DOHH2 (cell line): ENCODE measurements around the gene AMPD3.

ENCODE experiments used
- H3F3A ChIP-seq: fragments of 200-600 bp; sonication (generic), shearing (Covaris generic); 2 replicates; pipeline ENCODE4 v1.6.0; 2016; ENCODE audit warnings: antibody characterized with exemption, mild to moderate bottlenecking; ENCODE audit not compliant: control insufficient read depth, insufficient read depth
- H3K27ac ChIP-seq: fragments of 200-600 bp; sonication (generic); 2 replicates; pipeline ENCODE4 v1.5.1; 2014; ENCODE audit warnings: low read depth, mild to moderate bottlenecking, low read length, moderate library complexity
- H3K27me3 ChIP-seq: fragments of 200-600 bp; sonication (generic); 2 replicates; pipeline ENCODE4 v1.6.1; 2014; ENCODE audit warnings: mild to moderate bottlenecking, low read length, mixed read lengths; ENCODE audit not compliant: control insufficient read depth
- H3K36me3 ChIP-seq: fragments of 200-600 bp; sonication (generic); 2 replicates; pipeline ENCODE4 v1.6.1; 2014; ENCODE audit warnings: mild to moderate bottlenecking, low read length, moderate library complexity, mixed read lengths; ENCODE audit not compliant: control insufficient read depth
- H3K4me1 ChIP-seq: fragments of 200-600 bp; sonication (generic); 2 replicates; pipeline ENCODE4 v1.6.1; 2014; ENCODE audit warnings: mild to moderate bottlenecking, low read length, mixed read lengths; ENCODE audit not compliant: control insufficient read depth
- H3K4me2 ChIP-seq: fragments of 200-600 bp; sonication (generic); 2 replicates; pipeline ENCODE4 v1.6.0; 2014; ENCODE audit warnings: mild to moderate bottlenecking, low read length, moderate library complexity
- H3K4me3 ChIP-seq: fragments of 200-600 bp; sonication (generic); 2 replicates; pipeline ENCODE4 v1.5.1; 2014; ENCODE audit warnings: mild to moderate bottlenecking, low read length, mixed read lengths
- H3K79me2 ChIP-seq: fragments of 200-600 bp; sonication (generic); 2 replicates; pipeline ENCODE4 v1.6.1; 2014; ENCODE audit warnings: mild to moderate bottlenecking, low read length, mixed read lengths; ENCODE audit not compliant: control insufficient read depth
- H3K9me2 ChIP-seq: fragments of 200-600 bp; sonication (generic); replicated peaks from 2 replicates; pipeline ENCODE4 v1.6.1; 2014; ENCODE audit warnings: mild to moderate bottlenecking, low read length, mixed read lengths; ENCODE audit not compliant: control insufficient read depth
- H3K9me3 ChIP-seq: fragments of 200-600 bp; sonication (generic); 2 replicates; pipeline ENCODE4 v1.6.1; 2014; ENCODE audit warnings: antibody characterized with exemption, low read length, mixed read lengths; ENCODE audit not compliant: control insufficient read depth, insufficient read depth
- H4K20me1 ChIP-seq: fragments of 200-600 bp; sonication (generic); 2 replicates; pipeline ENCODE4 v1.6.0; 2014; ENCODE audit warnings: low read depth, mild to moderate bottlenecking, antibody characterized with exemption, low read length, moderate library complexity; ENCODE audit not compliant: control insufficient read depth, insufficient read depth
- EZH2phosphoT487 ChIP-seq: fragments of 200-600 bp; sonication (generic); IDR thresholded peaks from 2 replicates; pipeline ENCODE4 v1.6.1; 2017; ENCODE audit warnings: borderline replicate concordance, mild to moderate bottlenecking, antibody characterized with exemption, low read length, moderate library complexity, mixed read lengths
- TF ChIP-seq, protein P1 (sequence below): fragments of 200-600 bp; sonication (generic); IDR thresholded peaks from one replicate; pipeline ENCODE4 v1.5.1; 2014; ENCODE audit warnings: antibody characterized with exemption, mild to moderate bottlenecking, low read depth, low read length; ENCODE audit not compliant: poor library complexity, severe bottlenecking

AMPD3 gene

GRCh38 chr11:10476342-10476741 lies 21.3 kb downstream of the AMPD3 start:
- H3K27me3 ChIP-seq = no peaks in the 10 kb centered on the region
- H3K9me3 ChIP-seq = no peaks in the 10 kb centered on the region
- H3K4me1 ChIP-seq = no peaks in the 10 kb centered on the region
- no peak overlapping the region for H3K4me3 ChIP-seq
- no peaks in the 10 kb centered on the region; the same call in 1 of the 2 replicates for H3F3A ChIP-seq
- no peaks in the 10 kb centered on the region for H3K79me2 ChIP-seq
- H4K20me1 ChIP-seq = no peaks in the 10 kb centered on the region
- H3K4me2 ChIP-seq = no peak overlapping the region
- H3K36me3 ChIP-seq = peaks cover 3% of the 10 kb centered on the region; the same call in 1 of the 2 replicates
- H3K27ac ChIP-seq = no peak overlapping the region
- H3K9me2 ChIP-seq = no peaks in the 10 kb centered on the region
- TF ChIP-seq EZH2phosphoT487 = no peak
- TF ChIP-seq, protein P1, sequence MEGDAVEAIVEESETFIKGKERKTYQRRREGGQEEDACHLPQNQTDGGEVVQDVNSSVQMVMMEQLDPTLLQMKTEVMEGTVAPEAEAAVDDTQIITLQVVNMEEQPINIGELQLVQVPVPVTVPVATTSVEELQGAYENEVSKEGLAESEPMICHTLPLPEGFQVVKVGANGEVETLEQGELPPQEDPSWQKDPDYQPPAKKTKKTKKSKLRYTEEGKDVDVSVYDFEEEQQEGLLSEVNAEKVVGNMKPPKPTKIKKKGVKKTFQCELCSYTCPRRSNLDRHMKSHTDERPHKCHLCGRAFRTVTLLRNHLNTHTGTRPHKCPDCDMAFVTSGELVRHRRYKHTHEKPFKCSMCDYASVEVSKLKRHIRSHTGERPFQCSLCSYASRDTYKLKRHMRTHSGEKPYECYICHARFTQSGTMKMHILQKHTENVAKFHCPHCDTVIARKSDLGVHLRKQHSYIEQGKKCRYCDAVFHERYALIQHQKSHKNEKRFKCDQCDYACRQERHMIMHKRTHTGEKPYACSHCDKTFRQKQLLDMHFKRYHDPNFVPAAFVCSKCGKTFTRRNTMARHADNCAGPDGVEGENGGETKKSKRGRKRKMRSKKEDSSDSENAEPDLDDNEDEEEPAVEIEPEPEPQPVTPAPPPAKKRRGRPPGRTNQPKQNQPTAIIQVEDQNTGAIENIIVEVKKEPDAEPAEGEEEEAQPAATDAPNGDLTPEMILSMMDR = no peak

- no peak for TF ChIP-seq EZH2phosphoT487
- TF ChIP-seq, protein P1 = no peak
- H3K36me3 ChIP-seq = peaks cover 7% of the 10 kb centered on the region; the same call in 1 of the 2 replicates
- H4K20me1 ChIP-seq = no peaks in the 10 kb centered on the region
- H3K4me3 ChIP-seq = no peak overlapping the region
- no peak overlapping the region for H3K27ac ChIP-seq
- no peaks in the 10 kb centered on the region for H3K27me3 ChIP-seq
- no peaks in the 10 kb centered on the region for H3K9me2 ChIP-seq
- no peak overlapping the region for H3K4me2 ChIP-seq
- H3K4me1 ChIP-seq = no peaks in the 10 kb centered on the region
- no peaks in the 10 kb centered on the region for H3K9me3 ChIP-seq
- H3K79me2 ChIP-seq = no peaks in the 10 kb centered on the region
- H3F3A ChIP-seq = no peaks in the 10 kb centered on the region; the same call in 1 of the 2 replicates
Observed at GRCh38 chr11:10476927-10477689, 22.0 kb downstream of the AMPD3 start.

GRCh38 chr11:10477690-10478046 lies 22.6 kb downstream of the AMPD3 start:
- Histone ChIP-seq H3K27ac (no peak overlapping the region), H3K79me2 (no peaks in the 10 kb centered on the region), H3K36me3 (peaks cover 7% of the 10 kb centered on the region; the same call in 1 of the 2 replicates), H3K4me1 (no peaks in the 10 kb centered on the region), H4K20me1 (no peaks in the 10 kb centered on the region), H3K4me2 (no peak overlapping the region), H3K9me3 (no peaks in the 10 kb centered on the region), H3K4me3 (no peak overlapping the region), H3K9me2 (no peaks in the 10 kb centered on the region), H3K27me3 (no peaks in the 10 kb centered on the region), H3F3A (no peaks in the 10 kb centered on the region; the same call in 1 of the 2 replicates)
- TF ChIP-seq EZH2phosphoT487 = no peak
- TF ChIP-seq, protein P1 = no peak
